ENCODE data around the gene ZNF672.

Gene ZNF672

GRCh38 chr1:248834343-248834940 is 3.6 kb upstream of the ZNF672 start:
- DNase-seq (ENCODE audit: low read depth in 3 of 3) = no peak

GRCh38 chr1:248837045-248837780 is 811 bp upstream of the ZNF672 start:
- DNase-seq (ENCODE audit: low read depth in 3 of 3) = no peak

GRCh38 chr1:248838357-248839167 is 538 bp downstream of the ZNF672 start:
- DNase-seq (ENCODE audit: low read depth in 3 of 3) = peak; percentile 62 to 80 (median 69)

- no peak for DNase-seq (ENCODE audit: low read depth in 3 of 3)
Observed at GRCh38 chr1:248839168-248839555, 1.1 kb downstream of the ZNF672 start.

- no peak for DNase-seq (ENCODE audit: low read depth in 3 of 3)
Observed at GRCh38 chr1:248840946-248841345, 2.9 kb downstream of the ZNF672 start.

GRCh38 chr1:248841702-248842395 is 3.8 kb downstream of the ZNF672 start:
- no peak for DNase-seq (ENCODE audit: low read depth in 3 of 3)

- no peak for DNase-seq (ENCODE audit: low read depth in 3 of 3)
Observed at GRCh38 chr1:248842781-248843331, 4.8 kb downstream of the ZNF672 start.

GRCh38 chr1:248843687-248844086 is 5.7 kb downstream of the ZNF672 start:
- DNase-seq (ENCODE audit: low read depth in 3 of 3) = no peak

GRCh38 chr1:248844526-248844925 is 6.5 kb downstream of the ZNF672 start:
- DNase-seq (ENCODE audit: low read depth in 3 of 3) = no peak

- DNase-seq (ENCODE audit: low read depth in 3 of 3) = no peak
Observed at GRCh38 chr1:248847181-248847955, 9.3 kb downstream of the ZNF672 start.

- DNase-seq (ENCODE audit: low read depth in 3 of 3) = no peak
Observed at GRCh38 chr1:248847956-248848561, 10.0 kb downstream of the ZNF672 start.

- no peak for DNase-seq (ENCODE audit: low read depth in 3 of 3)
Observed at GRCh38 chr1:248848602-248849001, 10.6 kb downstream of the ZNF672 start.

GRCh38 chr1:248849152-248849551 is 11.1 kb downstream of the ZNF672 start:
- DNase-seq (ENCODE audit: low read depth in 3 of 3) = no peak

- no peak for DNase-seq (ENCODE audit: low read depth in 3 of 3)
Observed at GRCh38 chr1:248849637-248850036, 11.6 kb downstream of the ZNF672 start.

- no peak for DNase-seq (ENCODE audit: low read depth in 3 of 3)
Observed at GRCh38 chr1:248850124-248850523, 12.1 kb downstream of the ZNF672 start.

- no peak for DNase-seq (ENCODE audit: low read depth in 3 of 3)
Observed at GRCh38 chr1:248850536-248851251, 12.7 kb downstream of the ZNF672 start.

GRCh38 chr1:248851390-248851789 is 13.4 kb downstream of the ZNF672 start:
- DNase-seq (ENCODE audit: low read depth in 3 of 3) = no peak

- DNase-seq (ENCODE audit: low read depth in 3 of 3) = no peak
Observed at GRCh38 chr1:248852481-248853405, 14.7 kb downstream of the ZNF672 start.

All from stimulated activated CD4-positive, alpha-beta T cell treated with anti-CD3 and anti-CD28 coated beads, TNF-alpha, amount 100 ng/mL, for 24 hours (primary cell).